ENCODE measurements around the gene HOXA9.

HOXA9 gene

DNA sequence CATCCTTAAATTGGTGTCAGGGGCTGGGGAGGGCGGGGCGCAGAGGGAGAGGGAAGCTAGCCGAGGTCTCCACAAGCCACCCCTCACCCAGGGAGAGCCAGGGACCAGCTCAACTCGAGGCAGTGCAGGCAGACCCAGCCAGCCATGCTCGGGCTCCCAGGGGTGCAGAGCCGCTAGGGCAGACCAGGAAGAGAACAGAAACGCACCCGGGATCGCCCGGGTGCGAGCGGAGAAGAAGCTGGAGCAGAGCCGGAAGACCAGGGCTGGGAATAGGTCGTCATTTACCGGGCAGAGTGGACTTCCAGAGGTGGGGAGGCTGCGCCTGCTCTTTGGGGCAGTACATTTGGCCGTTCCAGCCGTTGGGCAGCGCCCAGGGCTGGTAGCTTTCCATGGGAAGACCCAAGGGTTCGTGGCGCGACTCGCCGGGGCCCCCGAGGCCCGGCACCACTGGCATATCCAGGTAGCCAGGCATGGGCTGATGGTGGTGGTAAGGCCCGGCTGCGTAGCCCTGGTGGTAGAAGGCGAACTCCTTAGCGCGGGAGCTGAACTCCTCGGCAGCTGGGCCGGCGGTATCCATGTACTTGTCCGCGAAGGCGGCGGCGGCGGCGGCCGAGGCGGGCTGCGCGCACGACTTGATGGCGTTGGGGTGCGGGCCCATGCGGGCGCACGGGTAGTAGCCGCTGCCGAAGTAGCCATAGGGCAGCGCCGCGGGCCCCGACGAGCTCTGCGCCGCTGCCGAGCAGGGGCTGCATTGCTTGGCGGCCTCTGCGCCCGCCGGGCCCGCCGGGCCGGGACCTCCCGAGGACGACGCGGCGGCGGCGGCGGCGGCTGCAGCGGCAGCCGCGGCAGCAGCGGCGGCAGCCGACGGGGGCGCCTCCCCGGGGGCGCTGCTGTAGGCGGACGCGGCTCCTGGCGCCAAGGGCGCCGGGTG lies 33.8 kb upstream of the HOXA9 start:
- 0 out of 2 replicates have a peak, but pooled peaks cover 3% of the 10 kb centered on the region for H4K20me1 ChIP-seq (ENCODE audit: insufficient read depth, low read length)
- H3K4me3 ChIP-seq (ENCODE audit: low read length) = no peak overlapping the region
- no peaks in the 10 kb centered on the region for H3F3A ChIP-seq (ENCODE audit: insufficient read depth, low read length)
- no peak overlapping the region for H3K27ac ChIP-seq (ENCODE audit: low read length)
- no peaks in the 10 kb centered on the region for H3K9me2 ChIP-seq (replicated peaks; ENCODE audit: insufficient read depth, low read length)
- no peak overlapping the region for H2AFZ ChIP-seq (ENCODE audit: low read length)
- no peaks in the 10 kb centered on the region for H3K36me3 ChIP-seq (replicated peaks; ENCODE audit: insufficient read depth, low read length)
- peaks cover 85% of the 10 kb centered on the region for H3K27me3 ChIP-seq (replicated peaks; ENCODE audit: insufficient read depth, low read length)
- TF ChIP-seq, protein P1, sequence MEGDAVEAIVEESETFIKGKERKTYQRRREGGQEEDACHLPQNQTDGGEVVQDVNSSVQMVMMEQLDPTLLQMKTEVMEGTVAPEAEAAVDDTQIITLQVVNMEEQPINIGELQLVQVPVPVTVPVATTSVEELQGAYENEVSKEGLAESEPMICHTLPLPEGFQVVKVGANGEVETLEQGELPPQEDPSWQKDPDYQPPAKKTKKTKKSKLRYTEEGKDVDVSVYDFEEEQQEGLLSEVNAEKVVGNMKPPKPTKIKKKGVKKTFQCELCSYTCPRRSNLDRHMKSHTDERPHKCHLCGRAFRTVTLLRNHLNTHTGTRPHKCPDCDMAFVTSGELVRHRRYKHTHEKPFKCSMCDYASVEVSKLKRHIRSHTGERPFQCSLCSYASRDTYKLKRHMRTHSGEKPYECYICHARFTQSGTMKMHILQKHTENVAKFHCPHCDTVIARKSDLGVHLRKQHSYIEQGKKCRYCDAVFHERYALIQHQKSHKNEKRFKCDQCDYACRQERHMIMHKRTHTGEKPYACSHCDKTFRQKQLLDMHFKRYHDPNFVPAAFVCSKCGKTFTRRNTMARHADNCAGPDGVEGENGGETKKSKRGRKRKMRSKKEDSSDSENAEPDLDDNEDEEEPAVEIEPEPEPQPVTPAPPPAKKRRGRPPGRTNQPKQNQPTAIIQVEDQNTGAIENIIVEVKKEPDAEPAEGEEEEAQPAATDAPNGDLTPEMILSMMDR (IDR thresholded peaks at IDR 0.05; ENCODE audit: low read length) = no peak
- TF ChIP-seq EZH2phosphoT487 (IDR thresholded peaks at IDR 0.05; ENCODE audit: low read length) (no peak), EZH2 (optimal IDR thresholded peaks at IDR 0.05; ENCODE audit: low read depth, low read length) (no peak)
- H3K79me2 ChIP-seq (ENCODE audit: low read length) = no peaks in the 10 kb centered on the region
- no peaks in the 10 kb centered on the region for H3K9me3 ChIP-seq (replicated peaks; ENCODE audit: insufficient read depth, low read length)
- H3K9ac ChIP-seq (ENCODE audit: low read length) = no peak overlapping the region
- no peak for DNase-seq
- H3K4me2 ChIP-seq (ENCODE audit: low read depth, low read length) = peak overlapping the region; percentile 57; the same call in 1 of the 2 replicates
- H3K4me1 ChIP-seq (ENCODE audit: low read length) = no peaks in the 10 kb centered on the region

DNA sequence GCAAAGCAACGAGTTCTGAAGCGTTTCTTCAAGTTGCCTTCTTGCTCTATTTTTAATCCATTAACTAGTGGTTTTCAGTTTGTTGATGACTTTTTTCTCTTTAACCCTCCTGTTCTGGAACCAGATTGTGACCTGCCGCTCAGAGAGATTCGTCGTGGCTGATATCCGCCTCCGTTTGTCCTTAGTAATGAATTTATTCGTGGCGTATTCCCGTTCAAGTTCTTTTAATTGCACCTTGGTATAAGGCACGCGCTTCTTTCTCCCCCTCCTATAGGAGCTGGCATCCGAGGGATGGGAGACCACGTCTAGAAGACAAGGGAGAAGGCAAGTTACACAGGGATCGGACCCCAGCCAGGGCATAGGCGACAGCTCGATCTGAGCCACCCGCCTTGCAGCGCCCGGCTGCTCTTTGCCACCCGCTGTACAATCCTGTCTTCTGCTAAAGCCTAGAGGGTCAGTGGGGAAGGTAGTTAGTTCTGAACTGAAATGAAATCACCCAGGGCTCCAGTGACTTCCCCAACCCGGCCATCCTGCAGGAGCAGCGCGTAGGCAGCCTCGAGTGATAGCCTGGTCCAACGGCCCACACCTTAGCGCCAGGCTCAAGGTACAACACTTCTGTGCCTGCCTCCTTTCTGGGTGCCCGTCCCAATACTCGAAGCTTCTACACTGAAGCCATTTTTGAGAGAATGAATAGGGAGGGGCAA lies 33.0 kb upstream of the HOXA9 start:
- Histone ChIP-seq H3K36me3 (replicated peaks; ENCODE audit: insufficient read depth, low read length) (no peaks in the 10 kb centered on the region), H3K9me2 (replicated peaks; ENCODE audit: insufficient read depth, low read length) (no peaks in the 10 kb centered on the region), H4K20me1 (ENCODE audit: insufficient read depth, low read length) (0 out of 2 replicates have a peak, but pooled peaks cover 3% of the 10 kb centered on the region), H3K9me3 (replicated peaks; ENCODE audit: insufficient read depth, low read length) (no peaks in the 10 kb centered on the region), H3K27ac (ENCODE audit: low read length) (no peak overlapping the region), H3K4me1 (ENCODE audit: low read length) (no peaks in the 10 kb centered on the region), H3K27me3 (replicated peaks; ENCODE audit: insufficient read depth, low read length) (peaks cover 87% of the 10 kb centered on the region), H3K4me3 (ENCODE audit: low read length) (no peak overlapping the region), H3K9ac (ENCODE audit: low read length) (no peak overlapping the region), H2AFZ (ENCODE audit: low read length) (no peak overlapping the region), H3F3A (ENCODE audit: insufficient read depth, low read length) (no peaks in the 10 kb centered on the region), H3K4me2 (ENCODE audit: low read depth, low read length) (no peak overlapping the region), H3K79me2 (ENCODE audit: low read length) (no peaks in the 10 kb centered on the region)
- no peak for DNase-seq
- TF ChIP-seq, protein P1 (IDR thresholded peaks at IDR 0.05; ENCODE audit: low read length) = no peak
- no peak for TF ChIP-seq EZH2phosphoT487 (IDR thresholded peaks at IDR 0.05; ENCODE audit: low read length)
- no peak for TF ChIP-seq EZH2 (optimal IDR thresholded peaks at IDR 0.05; ENCODE audit: low read depth, low read length)

DNA sequence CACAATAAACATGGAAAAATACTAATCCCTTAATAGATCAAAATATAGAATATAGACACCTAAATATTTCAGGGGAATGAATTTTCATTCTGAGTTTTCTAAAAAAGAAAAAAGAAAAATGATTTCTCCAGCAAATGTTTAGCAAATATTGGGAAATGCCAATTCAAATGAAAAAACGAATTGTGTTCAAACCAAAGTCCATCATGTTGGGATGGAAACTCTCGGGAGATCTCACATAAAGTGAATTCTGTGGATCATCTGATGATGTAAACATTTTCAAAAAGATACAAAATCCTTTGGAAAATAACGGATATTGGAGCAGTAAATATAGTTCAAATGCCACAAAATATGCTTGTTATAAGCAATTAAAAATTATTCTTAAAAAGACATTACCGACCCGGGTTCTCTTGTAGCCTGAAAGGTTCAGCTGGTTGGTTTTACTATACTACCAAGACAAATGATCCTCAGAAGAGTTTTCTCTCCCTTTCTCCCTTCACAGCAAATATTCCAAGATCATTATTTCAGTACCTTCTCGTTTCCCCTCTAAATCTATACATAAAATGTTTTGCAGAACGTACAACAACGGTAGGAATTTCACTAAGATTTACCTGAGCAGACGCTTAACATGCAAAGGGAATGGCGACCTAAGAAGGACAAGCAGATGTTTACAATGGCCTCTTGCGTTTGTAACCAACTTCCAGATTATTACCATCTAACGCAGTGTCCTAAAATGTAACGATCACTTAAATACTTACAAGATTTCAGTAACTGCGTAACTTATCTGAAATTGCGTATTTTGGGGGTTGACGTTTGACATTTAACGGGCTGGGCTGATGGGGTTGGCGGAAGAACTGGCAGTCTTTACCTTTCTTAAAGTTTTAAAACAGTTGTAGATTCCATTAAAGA lies 32.1 kb upstream of the HOXA9 start:
- Histone ChIP-seq H3K79me2 (ENCODE audit: low read length) (no peaks in the 10 kb centered on the region), H4K20me1 (ENCODE audit: insufficient read depth, low read length) (0 out of 2 replicates have a peak, but pooled peaks cover 3% of the 10 kb centered on the region), H3F3A (ENCODE audit: insufficient read depth, low read length) (no peaks in the 10 kb centered on the region), H2AFZ (ENCODE audit: low read length) (no peak overlapping the region), H3K27ac (ENCODE audit: low read length) (no peak overlapping the region), H3K9me2 (replicated peaks; ENCODE audit: insufficient read depth, low read length) (no peaks in the 10 kb centered on the region), H3K27me3 (replicated peaks; ENCODE audit: insufficient read depth, low read length) (peaks cover 87% of the 10 kb centered on the region), H3K9ac (ENCODE audit: low read length) (no peak overlapping the region), H3K4me2 (ENCODE audit: low read depth, low read length) (no peak overlapping the region), H3K4me1 (ENCODE audit: low read length) (no peaks in the 10 kb centered on the region), H3K9me3 (replicated peaks; ENCODE audit: insufficient read depth, low read length) (no peaks in the 10 kb centered on the region), H3K4me3 (ENCODE audit: low read length) (no peak overlapping the region), H3K36me3 (replicated peaks; ENCODE audit: insufficient read depth, low read length) (no peaks in the 10 kb centered on the region)
- DNase-seq = no peak
- TF ChIP-seq EZH2phosphoT487 (IDR thresholded peaks at IDR 0.05; ENCODE audit: low read length) = no peak
- no peak for TF ChIP-seq EZH2 (optimal IDR thresholded peaks at IDR 0.05; ENCODE audit: low read depth, low read length)
- TF ChIP-seq, protein P1 (IDR thresholded peaks at IDR 0.05; ENCODE audit: low read length) = no peak

Measured in MM.1S (cell line).